NT2/D1 (cell line): Measurements from ENCODE around the gene COG1.

Experiments
- YY1 ChIP-seq: IDR thresholded peaks from 2 replicates; pipeline ENCODE4 v1.6.1; 2011; ENCODE audit not compliant: insufficient read length, insufficient read depth
- ZNF274 ChIP-seq: IDR thresholded peaks from 2 replicates; pipeline ENCODE4 v1.6.1; 2011; ENCODE audit warnings: mild to moderate bottlenecking, low read depth, low read length

GRCh38 chr17:73156887-73157520, 35.9 kb upstream of the COG1 start:
- TF ChIP-seq YY1 = no peak
- TF ChIP-seq ZNF274 = 0 out of 2 replicates have a peak, but pooled peaks have one; percentile 5
